GM12878 (cell line): ENCODE measurements around the gene AFF2. TPM values are rescaled to one million over a fixed set of nuclear protein-coding genes. Genes with fewer than 3 reads are reported as not detected.

ENCODE experiments used
- ATAC-seq: fragments of 200-7000 bp; cut with Tn5 transposase; 3 replicates; pipeline ENCODE4 v1.9.1; 2020; ENCODE audit warnings: mild to moderate bottlenecking, moderate library complexity
- BruUV-seq: library from RNA; stranded (reverse); fragments of 400-500 nt; replicated peaks from 2 replicates; lab custom pipeline; 2021; lab: Mats Ljungman, UMichigan
- CTCF ChIA-PET: fragments of 300-600 bp; sonication (Branson Sonifier 250); formaldehyde crosslinking; extraction: SDS; loops from one replicate; lab custom pipeline; 2021; ENCODE audit warnings: inconsistent platforms; lab: Yijun Ruan, JAX
- POLR2A ChIA-PET: fragments of 350-600 bp; formaldehyde crosslinking; extraction: SDS; loops from one replicate; lab custom pipeline; 2021; ENCODE audit warnings: inconsistent platforms; lab: Charles Lee
- RAD21 ChIA-PET: fragments of 300-600 bp; sonication (Branson Sonifier 250); formaldehyde crosslinking; loops from one replicate; lab custom pipeline; 2023; ENCODE audit warnings: antibody characterized with exemption; ENCODE audit not compliant: unreplicated experiment; lab: Charles Lee
- SMC1A ChIA-PET: fragments of 300-600 bp; sonication (Branson Sonifier 250); formaldehyde crosslinking; loops from one replicate; lab custom pipeline; 2023; ENCODE audit not compliant: unreplicated experiment, uncharacterized antibody; lab: Charles Lee
- DNase-seq: peaks from one replicate; pipeline ENCODE4 v3.0.0-alpha.2; 2011; ENCODE audit warnings: low read depth, low spot score
- FAIRE-seq: peaks from 3 replicates; lab custom pipeline; 2011; peaks lifted over from hg19 to GRCh38; lab: Jason Lieb, UNC
- H2AFZ ChIP-seq: 2 replicates; pipeline ENCODE4 v1.6.0; 2011; ENCODE audit warnings: low read depth, low read length, control low read depth; ENCODE audit not compliant: control insufficient read depth
- H3K27ac ChIP-seq: 2 replicates; pipeline ENCODE4 v1.5.1; 2011; ENCODE audit warnings: control low read depth; ENCODE audit not compliant: control insufficient read depth, insufficient read depth
- H3K27me3 ChIP-seq, 2 experiments: replicated peaks in 1 of 2; 2 replicates each; pipeline versions ENCODE4 v1.6.0 to v1.6.1; 2011; ENCODE audit warnings: low read length in 1 of 2; ENCODE audit not compliant: control insufficient read depth in 2 of 2, insufficient read depth in 2 of 2
- H3K36me3 ChIP-seq, 2 experiments: 2 replicates each; pipeline ENCODE4 v1.5.1; 2011; ENCODE audit warnings: low read length in 1 of 2; ENCODE audit not compliant: control insufficient read depth in 2 of 2, insufficient read depth in 2 of 2
- H3K4me1 ChIP-seq: 2 replicates; pipeline ENCODE4 v1.6.1; 2011; ENCODE audit warnings: mild to moderate bottlenecking, low read length, moderate library complexity, mixed read lengths; ENCODE audit not compliant: control insufficient read depth, insufficient read depth
- H3K4me2 ChIP-seq: 2 replicates; pipeline ENCODE4 v1.6.0; 2011; ENCODE audit warnings: control low read depth; ENCODE audit not compliant: control insufficient read depth, insufficient read depth
- H3K4me3 ChIP-seq: fragments of 200-600 bp; sonication (generic); 2 replicates; pipeline ENCODE4 v1.5.1; 2016
- H3K79me2 ChIP-seq: 2 replicates; pipeline ENCODE4 v1.6.0; 2011; ENCODE audit warnings: low read length; ENCODE audit not compliant: control insufficient read depth, insufficient read depth
- H3K9ac ChIP-seq: 2 replicates; pipeline ENCODE4 v1.8.0; 2011; ENCODE audit warnings: low read length, control low read depth, mixed read lengths; ENCODE audit not compliant: control insufficient read depth, insufficient read depth
- H3K9me3 ChIP-seq: replicated peaks from 3 replicates; pipeline ENCODE4 v1.5.1; 2011; ENCODE audit warnings: mild to moderate bottlenecking, low read length; ENCODE audit not compliant: control insufficient read depth, insufficient read depth
- H4K20me1 ChIP-seq: 2 replicates; pipeline ENCODE4 v1.6.0; 2011; ENCODE audit not compliant: control insufficient read depth, insufficient read depth
- BRCA1 ChIP-seq: IDR thresholded peaks from 2 replicates; pipeline ENCODE4 v1.6.1; 2011; ENCODE audit warnings: low read depth, low read length, improper control_type of control experiment
- CBX3 ChIP-seq: fragments of 200-600 bp; sonication (generic); IDR thresholded peaks from 2 replicates; pipeline ENCODE4 v1.6.1; 2016; ENCODE audit warnings: low read depth, borderline replicate concordance
- CHD4 ChIP-seq: fragments of 200-600 bp; sonication (generic); IDR thresholded peaks from 2 replicates; pipeline ENCODE4 v1.6.1; 2016; ENCODE audit warnings: mild to moderate bottlenecking
- HDAC2 ChIP-seq: fragments of 200-600 bp; sonication (generic); IDR thresholded peaks from 2 replicates; pipeline ENCODE4 v1.6.1; 2017
- HSF1 ChIP-seq: fragments of 150-350 bp; IDR thresholded peaks from 2 replicates; pipeline ENCODE4 v1.6.1; 2014; ENCODE audit warnings: mild to moderate bottlenecking, low read depth, low read length
- IRF5 ChIP-seq: fragments of 450-650 bp; IDR thresholded peaks from 2 replicates; pipeline ENCODE4 v1.6.1; 2017; ENCODE audit warnings: borderline replicate concordance
- NFYA ChIP-seq: IDR thresholded peaks from 2 replicates; pipeline ENCODE4 v1.6.1; 2011; ENCODE audit warnings: low read depth, mild to moderate bottlenecking, low read length, improper control_type of control experiment, borderline replicate concordance
- PRDM15 ChIP-seq: fragments of 450-650 bp; formaldehyde crosslinking; IDR thresholded peaks from 2 replicates; pipeline ENCODE4 v1.4.0; 2020; ENCODE audit warnings: mild to moderate bottlenecking, moderate library complexity
- WGBS: methylation state at CpG from one replicate; pipeline ENCODE4 v1.1.6; 2016; ENCODE audit warnings: low lambda C conversion rate; ENCODE audit not compliant: insufficient replicate concordance, insufficient coverage; ENCODE audit errors: missing lambda C conversion rate; 5-methylcytosine and 5-hydroxymethylcytosine counted together
- in situ Hi-C: fragments of 300-500 bp; cut with MboI; formaldehyde crosslinking; loops from 9 replicates; pipeline ENCODE4 v1.14.3; 2018; ENCODE audit warnings: mixed read lengths
- intact Hi-C: fragments of 100-400 bp; cut with micrococcal nuclease; formaldehyde crosslinking; loops from one replicate; pipeline ENCODE4 v1.14.2; 2022; ENCODE audit not compliant: unreplicated experiment
- polyA plus RNA-seq, 11 experiments: library from polyadenylated mRNA; depleted of rRNA in 4 of 11; unstranded in 6 of 11; stranded (reverse) in 5 of 11; fragments of >200 nt; fragmentation: Nextera tagmentation in 4 of 11; fragmentation: Illumina TruSeq in 1 of 11; extraction: Ambion mirVana in 4 of 11; extraction: Trizol in 1 of 11; gene quantifications; 1 replicate in 1 of 11; 2 replicates in 10 of 11; pipeline versions ENCODE4 v1.2.1 to v1.2.3, GENCODE V29; 2011 to 2016; ENCODE audit warnings: inconsistent platforms in 2 of 11, missing spikeins in 2 of 11, low read depth in 1 of 11
- total RNA-seq, 4 experiments: library from RNA; depleted of rRNA in 3 of 4; stranded (reverse); fragments of >200 nt in 3 of 4; fragmentation: Illumina TruSeq in 1 of 4; extraction: Trizol in 1 of 4; gene quantifications; 2 replicates each; pipeline versions ENCODE4 v1.2.1 to v1.2.3, GENCODE V29; 2013 to 2021

AFF2 gene
- total and polyA plus RNA-seq, 10 of the 15 experiments (the other 5 are each of a cell fraction or from before 2014, with no cell fraction given) = under 0.01 to 0.03 TPM; not detected in 8

- no TSS peak for BruUV-seq
- intact Hi-C loops = loop anchor here (10.0 kb wide), 1 partner anchor 749 kb away; no protein-coding TSS in a partner anchor
Measured at GRCh38 chrX:148535639-148536038, 35.2 kb downstream of the AFF2 start.

GRCh38 chrX:148536961-148537360 lies 36.5 kb downstream of the AFF2 start:
- DNase-seq = no peak
- Histone ChIP-seq H2AFZ (no peak overlapping the region), H3K9me3 (no peaks in the 10 kb centered on the region), H3K9ac (no peak overlapping the region), H4K20me1 (no peaks in the 10 kb centered on the region), H3K4me1 (no peaks in the 10 kb centered on the region), H3K27ac (no peak overlapping the region), H3K27me3 (no peaks in the 10 kb centered on the region; a peak in 1 of 4 replicates), H3K4me3 (no peak overlapping the region), H3K4me2 (no peak overlapping the region), H3K36me3 (no peaks in the 10 kb centered on the region), H3K79me2 (no peaks in the 10 kb centered on the region)
- ChIA-PET RAD21 (no interaction called here), POLR2A (interaction anchor here (0.6 kb wide), 1 partner anchor 171 kb away, joined by 3 read pairs; no protein-coding TSS in a partner anchor), SMC1A (interaction anchor here (0.7 to 1.0 kb wide), 2 partner anchors 12 to 157 kb away, joined by 3 to 4 read pairs; no protein-coding TSS in a partner anchor), CTCF (interaction anchor here (0.8 to 1.2 kb wide), 2 partner anchors 116 to 934 kb away, joined by 3 read pairs; no protein-coding TSS in a partner anchor)
- no peak for FAIRE-seq
- 44% methylated on average over 1 of the region's 1 CpG for WGBS
- ATAC-seq = no peak
- in situ Hi-C loops (no loop called here), intact Hi-C loops (loop anchor here (10.0 kb wide), 1 partner anchor 748 kb away; no protein-coding TSS in a partner anchor)
- no TSS peak for BruUV-seq
- TF ChIP-seq HSF1 = no peak
- no peak for TF ChIP-seq CBX3
- no peak for TF ChIP-seq CHD4
- no peak for TF ChIP-seq PRDM15
- no peak for TF ChIP-seq BRCA1

More at GRCh38 chrX:148535639-148536038, 35.2 kb downstream of the AFF2 start:
- Histone ChIP-seq H3K27me3 (no peaks in the 10 kb centered on the region; a peak in 1 of 4 replicates), H2AFZ (no peak overlapping the region), H3K4me1 (no peaks in the 10 kb centered on the region), H3K9me3 (no peaks in the 10 kb centered on the region), H3K4me3 (no peak overlapping the region), H3K4me2 (no peak overlapping the region), H3K9ac (no peak overlapping the region), H4K20me1 (no peaks in the 10 kb centered on the region), H3K27ac (no peak overlapping the region), H3K36me3 (no peaks in the 10 kb centered on the region), H3K79me2 (no peaks in the 10 kb centered on the region)
- ChIA-PET CTCF (interaction anchor here (1.2 kb wide), 1 partner anchor 935 kb away, joined by 3 read pairs; no protein-coding TSS in a partner anchor), SMC1A (no interaction called here), RAD21 (no interaction called here), POLR2A (no interaction called here)
- in situ Hi-C loops = no loop called here
- no peak for ATAC-seq
- FAIRE-seq = no peak
- TF ChIP-seq IRF5 = no peak
- TF ChIP-seq HDAC2 = no peak
- no peak for TF ChIP-seq NFYA
- no peak for DNase-seq
- WGBS = 7% methylated on average over 4 of the region's 4 CpGs
